H1 (cell line): ENCODE measurements around the gene BRD4.

Experiments used
- EZH2 ChIP-seq: fragments of 200-600 bp; sonication (generic); IDR thresholded peaks from 2 replicates; pipeline ENCODE4 v1.7.1; 2012; ENCODE audit warnings: low read depth, mild to moderate bottlenecking, moderate library complexity, low read length, inconsistent platforms; ENCODE audit not compliant: severe bottlenecking
- SP1 ChIP-seq: IDR thresholded peaks from 2 replicates; pipeline ENCODE4 v1.6.1; 2011; ENCODE audit warnings: low read depth, low read length
- TF ChIP-seq, protein P1 (sequence below), 3 experiments: IDR thresholded peaks; 1 replicate in 2 of 3; 2 replicates in 1 of 3; pipeline versions ENCODE4 v1.5.1 to v1.6.1; 2011; ENCODE audit warnings: low read length in 3 of 3, mild to moderate bottlenecking in 3 of 3, inconsistent platforms in 2 of 3, low read depth in 1 of 3, moderate library complexity in 1 of 3; ENCODE audit not compliant: insufficient read depth in 1 of 3; ENCODE audit errors: control extremely low read depth in 1 of 3

DNA sequence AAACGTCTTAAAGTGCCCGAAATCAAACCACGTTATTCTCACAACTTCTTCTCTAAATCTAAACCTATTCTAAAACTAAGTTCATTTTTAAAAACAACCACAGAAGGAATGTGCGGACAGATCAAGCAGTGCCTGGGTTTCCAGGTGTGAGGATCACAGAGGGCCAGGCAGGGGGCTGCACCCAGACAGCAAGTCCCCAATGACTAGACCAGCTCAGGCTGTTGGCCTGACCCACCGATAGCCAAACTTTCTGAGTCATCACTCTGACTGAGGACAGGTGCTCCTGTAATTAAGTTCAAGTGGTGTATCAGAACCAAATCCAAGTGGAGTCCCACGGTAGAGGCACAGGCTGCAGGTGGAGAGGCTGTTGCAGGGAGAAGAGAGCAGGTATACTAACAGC is 62.5 kb downstream of the BRD4 start:
- TF ChIP-seq, protein P1, sequence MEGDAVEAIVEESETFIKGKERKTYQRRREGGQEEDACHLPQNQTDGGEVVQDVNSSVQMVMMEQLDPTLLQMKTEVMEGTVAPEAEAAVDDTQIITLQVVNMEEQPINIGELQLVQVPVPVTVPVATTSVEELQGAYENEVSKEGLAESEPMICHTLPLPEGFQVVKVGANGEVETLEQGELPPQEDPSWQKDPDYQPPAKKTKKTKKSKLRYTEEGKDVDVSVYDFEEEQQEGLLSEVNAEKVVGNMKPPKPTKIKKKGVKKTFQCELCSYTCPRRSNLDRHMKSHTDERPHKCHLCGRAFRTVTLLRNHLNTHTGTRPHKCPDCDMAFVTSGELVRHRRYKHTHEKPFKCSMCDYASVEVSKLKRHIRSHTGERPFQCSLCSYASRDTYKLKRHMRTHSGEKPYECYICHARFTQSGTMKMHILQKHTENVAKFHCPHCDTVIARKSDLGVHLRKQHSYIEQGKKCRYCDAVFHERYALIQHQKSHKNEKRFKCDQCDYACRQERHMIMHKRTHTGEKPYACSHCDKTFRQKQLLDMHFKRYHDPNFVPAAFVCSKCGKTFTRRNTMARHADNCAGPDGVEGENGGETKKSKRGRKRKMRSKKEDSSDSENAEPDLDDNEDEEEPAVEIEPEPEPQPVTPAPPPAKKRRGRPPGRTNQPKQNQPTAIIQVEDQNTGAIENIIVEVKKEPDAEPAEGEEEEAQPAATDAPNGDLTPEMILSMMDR (IDR thresholded peaks at IDR 0.05; ENCODE audit: control extremely low read depth in 1 of 3, insufficient read depth in 1 of 3, low read depth in 1 of 3, low read length in 3 of 3) = no peak
- TF ChIP-seq EZH2 = no peak
- no peak for TF ChIP-seq SP1
